Sigmoid colon (tissue), 7 donors: ENCODE measurements around the gene KAZN. TPM values are rescaled to one million over a fixed set of nuclear protein-coding genes. Genes with fewer than 3 reads are reported as not detected.

Experiments used
- DNase-seq: peaks from one replicate; pipeline ENCODE4 v3.0.0-alpha.2; 2019
- H3K27ac ChIP-seq, 4 donors: fragments of 200-600 bp; sonication (generic); one replicate each; pipeline ENCODE4 v1.5.1; 2016 to 2019; ENCODE audit warnings: mild to moderate bottlenecking in 1 of 4
- H3K27me3 ChIP-seq, 3 donors: fragments of 200-600 bp; sonication (generic); one replicate each; pipeline ENCODE4 v1.5.1; 2019; ENCODE audit warnings: mild to moderate bottlenecking in 1 of 3
- H3K36me3 ChIP-seq, 4 donors: fragments of 200-600 bp; sonication (generic); one replicate each; pipeline ENCODE4 v1.5.1; 2016 to 2019
- H3K4me1 ChIP-seq, 4 donors: fragments of 200-600 bp; sonication (generic); one replicate each; pipeline ENCODE4 v1.5.1; 2017 to 2019
- H3K4me3 ChIP-seq, 4 donors: fragments of 200-600 bp; sonication (generic); one replicate each; pipeline ENCODE4 v1.5.1; 2017 to 2019; ENCODE audit warnings: mild to moderate bottlenecking in 2 of 4, moderate library complexity in 1 of 4
- H3K9me3 ChIP-seq, 4 donors: fragments of 200-600 bp in 3 of 4; sonication (generic) in 3 of 4; one replicate each; pipeline versions ENCODE4 v1.5.1 to v1.6.1; 2013 to 2019
- CTCF ChIP-seq, 4 experiments: fragments of 450-650 bp in 3 of 4; fragments of 200-600 bp in 1 of 4; IDR thresholded peaks; one replicate each; pipeline ENCODE4 v1.5.1; 2016 to 2019; ENCODE audit warnings: antibody characterized with exemption in 4 of 4, mild to moderate bottlenecking in 3 of 4, moderate library complexity in 2 of 4
- EP300 ChIP-seq, 4 donors: sonication (generic); formaldehyde crosslinking; IDR thresholded peaks; one replicate each; pipeline ENCODE4 v1.6.1; 2017; ENCODE audit warnings: antibody characterized with exemption in 4 of 4
- POLR2A ChIP-seq, 2 donors: fragments of 450-650 bp; IDR thresholded peaks; one replicate each; pipeline ENCODE4 v1.6.1; 2016; ENCODE audit warnings: antibody characterized with exemption in 2 of 2, mild to moderate bottlenecking in 2 of 2, moderate library complexity in 2 of 2
- POLR2AphosphoS5 ChIP-seq, 4 donors: sonication (generic); formaldehyde crosslinking; IDR thresholded peaks; one replicate each; pipeline ENCODE4 v1.6.1; 2017; ENCODE audit warnings: antibody characterized with exemption in 4 of 4
- WGBS, 2 donors: extraction: QIAGEN DNeasy Blood & Tissue Kit; methylation state at CpG; one replicate each; pipeline ENCODE4 v1.1.7; 2013; 5-methylcytosine and 5-hydroxymethylcytosine counted together
- intact Hi-C: fragments of 100-400 bp; cut with DNase I; formaldehyde crosslinking; loops from one replicate; pipeline ENCODE4 v1.15.1; 2023
- polyA plus RNA-seq, 3 donors: library from polyadenylated mRNA; stranded (reverse); fragments of 200-250 nt; gene quantifications; one replicate each; pipeline ENCODE4 v1.2.3, GENCODE V29; 2013
- total RNA-seq, 4 donors: library from RNA; depleted of rRNA; stranded (reverse); fragments of >200 nt; gene quantifications; one replicate each; pipeline ENCODE4 v1.1.0, GENCODE V29; 2016
- donor health status: healthy with polysubstance abuse.
- donor health status: Bipolar disorder and iron deficiency.
- donor health status: healthy.

The KAZN gene
- total and polyA plus RNA-seq, 7 donors = 2.5 to 11.4 (median 5.6) TPM

GRCh38 chr1:14921057-14921456, 322.6 kb downstream of the KAZN start:
- intact Hi-C loops = no loop called here

GRCh38 chr1:14922942-14923726, 324.6 kb downstream of the KAZN start:
- H3K27ac ChIP-seq = peak overlapping the region; percentile 55 to 71 (median 63)
- no peak for DNase-seq
- no peaks in the 10 kb centered on the region for H3K9me3 ChIP-seq
- intact Hi-C loops = no loop called here
- H3K4me3 ChIP-seq = peak overlapping the region in 2 of 4 donors; percentile 60 to 65
- H3K27me3 ChIP-seq = peaks cover 0 to 3% (median 0%) of the 10 kb centered on the region in 3 donors
- TF ChIP-seq POLR2AphosphoS5 (IDR thresholded peaks at IDR 0.05) (no peak), CTCF (IDR thresholded peaks at IDR 0.05) (no peak), POLR2A (IDR thresholded peaks at IDR 0.05) (no peak), EP300 (IDR thresholded peaks at IDR 0.05) (no peak)
- H3K36me3 ChIP-seq = no peaks in the 10 kb centered on the region
- H3K4me1 ChIP-seq = peaks cover 0 to 13% (median 11%) of the 10 kb centered on the region in 4 donors
- 80 to 84% methylated on average over 11 of the region's 11 CpGs for WGBS, 2 donors

More at GRCh38 chr1:14921057-14921456, 322.6 kb downstream of the KAZN start:
- Histone ChIP-seq H3K9me3 (no peaks in the 10 kb centered on the region), H3K36me3 (no peaks in the 10 kb centered on the region), H3K4me3 (no peak overlapping the region), H3K4me1 (peaks cover 0 to 13% (median 11%) of the 10 kb centered on the region in 4 donors), H3K27ac (no peak overlapping the region), H3K27me3 (peaks cover 0 to 3% (median 0%) of the 10 kb centered on the region in 3 donors)
- 65 to 66% methylated on average over 7 of the region's 7 CpGs for WGBS, 2 donors
- DNase-seq = no peak
- no peak for TF ChIP-seq CTCF (IDR thresholded peaks at IDR 0.05)
- TF ChIP-seq POLR2AphosphoS5 (IDR thresholded peaks at IDR 0.05) = no peak
- no peak for TF ChIP-seq POLR2A (IDR thresholded peaks at IDR 0.05)
- no peak for TF ChIP-seq EP300 (IDR thresholded peaks at IDR 0.05)

GRCh38 chr1:14923727-14924452, 325.4 kb downstream of the KAZN start:
- H3K4me1 ChIP-seq = peaks cover 0 to 14% (median 11%) of the 10 kb centered on the region in 4 donors
- no peaks in the 10 kb centered on the region for H3K9me3 ChIP-seq
- H3K27me3 ChIP-seq = peaks cover 0 to 3% (median 0%) of the 10 kb centered on the region in 3 donors
- peak overlapping the region in 3 of 4 donors; percentile 51 to 65 (median 60) for H3K4me3 ChIP-seq
- H3K27ac ChIP-seq = peak overlapping the region; percentile 55 to 71 (median 63)
- peak; percentile 89 for DNase-seq
- no peak for TF ChIP-seq CTCF (IDR thresholded peaks at IDR 0.05)
- TF ChIP-seq POLR2AphosphoS5 (IDR thresholded peaks at IDR 0.05) = peak in 2 of 4 donors; percentile 31
- H3K36me3 ChIP-seq = no peaks in the 10 kb centered on the region
- intact Hi-C loops = loop anchor here (2.0 kb wide), 1 partner anchor 103 kb away; no protein-coding TSS in a partner anchor
- 1 to 3% methylated on average over 101 of the region's 101 CpGs for WGBS, 2 donors

- H3K27ac ChIP-seq = peak overlapping the region; percentile 44 to 72 (median 62)
- peaks cover 0 to 3% (median 0%) of the 10 kb centered on the region in 3 donors for H3K27me3 ChIP-seq
- peaks cover 0 to 22% (median 15%) of the 10 kb centered on the region in 4 donors for H3K4me1 ChIP-seq
- no peaks in the 10 kb centered on the region for H3K9me3 ChIP-seq
- intact Hi-C loops = loop anchor here (2.0 kb wide), 1 partner anchor 102 kb away; no protein-coding TSS in a partner anchor
- no peaks in the 10 kb centered on the region for H3K36me3 ChIP-seq
- peak overlapping the region; percentile 47 to 65 (median 56) for H3K4me3 ChIP-seq
- DNase-seq = no peak
- 1% methylated on average over 94 of the region's 94 CpGs for WGBS, 2 donors
- TF ChIP-seq POLR2A (IDR thresholded peaks at IDR 0.05) (no peak), CTCF (IDR thresholded peaks at IDR 0.05) (no peak), EP300 (IDR thresholded peaks at IDR 0.05) (no peak), POLR2AphosphoS5 (IDR thresholded peaks at IDR 0.05) (peak in 1 of 4 donors; percentile 10)
Measured at GRCh38 chr1:14924455-14925331, 326.2 kb downstream of the KAZN start.
